ENCODE results near the gene THADA.
A peak's percentile ranks its signal among the peaks of the same experiment; 100 is the strongest.

Gene THADA

DNA sequence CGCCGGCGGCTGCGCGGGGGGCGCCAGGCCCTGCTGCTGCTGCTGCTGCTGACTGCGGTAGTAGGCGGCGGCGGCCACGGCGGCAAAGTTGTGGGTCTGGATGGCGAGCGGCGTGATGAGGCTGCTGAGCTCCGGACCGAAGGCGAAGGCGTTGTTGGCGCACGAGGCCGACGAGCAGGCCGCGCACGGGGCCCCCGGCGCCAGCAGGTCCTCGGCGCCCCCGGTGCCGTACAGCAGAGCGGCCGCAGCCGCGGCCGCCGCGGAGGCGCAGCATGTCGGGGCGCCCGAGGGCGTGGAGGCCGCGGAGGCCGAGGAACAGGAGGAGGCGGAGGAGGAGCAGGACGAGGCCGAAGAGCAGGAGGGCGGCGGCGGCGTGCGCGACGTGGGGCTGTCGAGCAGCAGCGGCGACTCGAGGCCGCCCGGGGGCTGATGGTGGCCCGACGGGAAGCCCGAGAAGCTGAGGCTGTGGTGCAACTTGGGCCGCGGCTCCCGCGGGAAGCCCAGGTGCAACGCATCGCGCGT is 371.2 kb downstream of the THADA start:
- DNase-seq (ENCODE audit: extremely low spot score) = no peak
- ChIA-PET CTCF (interaction anchor here (1.0 to 1.5 kb wide), 4 partner anchors 50 to 295 kb away, joined by 3 to 5 read pairs (median 4); no protein-coding TSS in a partner anchor), POLR2A (interaction anchor here (0.7 to 1.1 kb wide), 2 partner anchors 173 to 318 kb away, joined by 3 read pairs; no protein-coding TSS in a partner anchor)
- TF ChIP-seq LEF1 (IDR thresholded peaks at IDR 0.05; ENCODE audit: borderline replicate concordance) (no peak), ELF4 (IDR thresholded peaks at IDR 0.05) (no peak), SP1 (IDR thresholded peaks at IDR 0.05) (no peak), FOXM1 (IDR thresholded peaks at IDR 0.05; ENCODE audit: borderline replicate concordance) (no peak), HDGF (IDR thresholded peaks at IDR 0.05; ENCODE audit: borderline replicate concordance) (no peak), TARDBP (IDR thresholded peaks at IDR 0.05) (no peak), SUZ12 (IDR thresholded peaks at IDR 0.05) (no peak)
- TF ChIP-seq, protein P1, sequence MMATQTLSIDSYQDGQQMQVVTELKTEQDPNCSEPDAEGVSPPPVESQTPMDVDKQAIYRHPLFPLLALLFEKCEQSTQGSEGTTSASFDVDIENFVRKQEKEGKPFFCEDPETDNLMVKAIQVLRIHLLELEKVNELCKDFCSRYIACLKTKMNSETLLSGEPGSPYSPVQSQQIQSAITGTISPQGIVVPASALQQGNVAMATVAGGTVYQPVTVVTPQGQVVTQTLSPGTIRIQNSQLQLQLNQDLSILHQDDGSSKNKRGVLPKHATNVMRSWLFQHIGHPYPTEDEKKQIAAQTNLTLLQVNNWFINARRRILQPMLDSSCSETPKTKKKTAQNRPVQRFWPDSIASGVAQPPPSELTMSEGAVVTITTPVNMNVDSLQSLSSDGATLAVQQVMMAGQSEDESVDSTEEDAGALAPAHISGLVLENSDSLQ (IDR thresholded peaks at IDR 0.05) = no peak

DNA sequence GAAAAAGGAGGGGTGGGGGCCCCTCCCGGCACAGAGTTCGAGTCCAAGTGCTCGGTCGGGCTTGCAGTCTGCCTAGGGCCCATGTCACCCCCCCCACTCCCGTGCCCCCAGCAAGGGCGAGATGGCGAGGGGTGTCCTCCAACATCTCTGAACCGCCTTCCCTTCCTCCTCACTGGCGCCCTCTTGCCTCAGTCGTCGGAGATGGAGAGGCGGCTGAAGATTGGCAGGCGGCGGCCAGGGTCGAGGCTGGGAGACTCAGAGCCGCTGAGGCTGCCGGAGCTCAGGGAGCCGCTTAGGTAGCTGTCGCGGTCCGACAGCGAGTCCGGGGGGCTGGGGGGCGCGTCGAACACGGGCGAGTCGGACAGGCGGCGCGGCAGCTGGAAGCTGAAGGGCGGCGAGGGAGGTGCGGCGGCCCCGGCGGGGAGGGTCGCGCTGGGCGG is 371.7 kb downstream of the THADA start:
- POLR2A ChIA-PET = interaction anchor here (1.1 kb wide), 1 partner anchor 317 kb away, joined by 3 read pairs; no protein-coding TSS in a partner anchor
- no peak for DNase-seq (ENCODE audit: extremely low spot score)
- CTCF ChIA-PET = interaction anchor here (1.0 to 1.1 kb wide), 3 partner anchors 50 to 295 kb away, joined by 3 to 5 read pairs (median 3); no protein-coding TSS in a partner anchor
- TF ChIP-seq ARNT (IDR thresholded peaks at IDR 0.05) (no peak), FOXM1 (IDR thresholded peaks at IDR 0.05; ENCODE audit: borderline replicate concordance) (0 out of 2 replicates have a peak, but pooled peaks have one; percentile 4), HDGF (IDR thresholded peaks at IDR 0.05; ENCODE audit: borderline replicate concordance) (no peak), FOXK2 (IDR thresholded peaks at IDR 0.05) (no peak)
- TF ChIP-seq, protein P1 (IDR thresholded peaks at IDR 0.05) = peak; percentile 91

GRCh38 chr2:43223521-43224001 is 372.3 kb downstream of the THADA start:
- TF ChIP-seq ARNT (IDR thresholded peaks at IDR 0.05) (no peak), SP1 (IDR thresholded peaks at IDR 0.05) (no peak), FOXK2 (IDR thresholded peaks at IDR 0.05) (no peak), ELF4 (IDR thresholded peaks at IDR 0.05) (no peak), NFRKB (IDR thresholded peaks at IDR 0.05) (no peak), FOXM1 (IDR thresholded peaks at IDR 0.05; ENCODE audit: borderline replicate concordance) (no peak), CTBP1 (IDR thresholded peaks at IDR 0.05; ENCODE audit: borderline replicate concordance) (no peak), BHLHE40 (IDR thresholded peaks at IDR 0.05; ENCODE audit: borderline replicate concordance) (no peak), SUZ12 (IDR thresholded peaks at IDR 0.05) (no peak), ZNF384 (IDR thresholded peaks at IDR 0.05) (no peak), HDGF (IDR thresholded peaks at IDR 0.05; ENCODE audit: borderline replicate concordance) (no peak), TARDBP (IDR thresholded peaks at IDR 0.05) (no peak), LEF1 (IDR thresholded peaks at IDR 0.05; ENCODE audit: borderline replicate concordance) (no peak)
- TF ChIP-seq, protein P1 (IDR thresholded peaks at IDR 0.05) = no peak
- ChIA-PET CTCF (interaction anchor here (1.1 kb wide), 2 partner anchors 99 to 294 kb away, joined by 3 read pairs; no protein-coding TSS in a partner anchor), POLR2A (no interaction called here)
- no peak for DNase-seq (ENCODE audit: extremely low spot score)

DNA sequence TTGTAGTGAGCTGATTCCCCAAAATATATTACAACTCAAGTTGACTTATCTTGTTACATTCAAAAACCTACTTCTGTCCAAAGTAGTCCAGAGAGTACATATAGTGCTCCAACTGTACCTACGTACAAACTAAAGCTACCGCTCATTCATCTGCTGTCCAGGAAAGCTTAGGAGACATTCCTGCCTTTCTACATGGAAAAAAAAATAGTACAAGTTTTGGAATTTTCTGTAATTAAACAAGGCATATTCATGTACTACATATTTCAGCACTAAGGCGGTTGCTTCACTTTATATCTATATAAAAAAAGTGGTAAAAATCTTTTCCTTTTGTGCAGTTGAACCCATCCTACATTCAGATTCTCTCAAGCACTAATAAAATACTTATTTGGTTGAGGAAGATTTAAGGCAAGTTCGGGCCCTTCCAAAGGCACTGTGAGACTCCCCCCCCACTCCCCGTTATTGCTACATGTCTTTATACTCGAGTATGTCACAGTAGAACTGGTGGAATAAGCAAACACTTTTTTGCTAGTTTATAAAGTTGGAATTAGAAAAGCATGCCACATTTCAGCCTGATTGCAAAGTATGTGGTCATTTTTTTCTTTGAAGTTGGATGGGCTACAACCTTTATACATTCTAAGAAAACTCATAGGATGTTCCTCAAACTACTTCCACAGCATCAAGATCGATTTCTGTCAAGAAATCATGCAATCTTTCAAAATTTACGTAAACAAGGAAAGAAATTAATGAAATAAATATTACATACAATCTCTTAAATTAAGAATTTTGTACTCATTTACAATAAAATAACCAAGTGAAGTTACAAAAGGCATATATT is 373.1 kb downstream of the THADA start:
- TF ChIP-seq FOXA1 (IDR thresholded peaks at IDR 0.05) = no peak
- TF ChIP-seq TARDBP (IDR thresholded peaks at IDR 0.05) = no peak
- no peak for TF ChIP-seq ZNF384 (IDR thresholded peaks at IDR 0.05)
- no peak for TF ChIP-seq FOXM1 (IDR thresholded peaks at IDR 0.05; ENCODE audit: borderline replicate concordance)
- TF ChIP-seq BHLHE40 (IDR thresholded peaks at IDR 0.05; ENCODE audit: borderline replicate concordance) = no peak
- TF ChIP-seq ARNT (IDR thresholded peaks at IDR 0.05) = no peak
- TF ChIP-seq SUZ12 (IDR thresholded peaks at IDR 0.05) = no peak
- no peak for TF ChIP-seq HDGF (IDR thresholded peaks at IDR 0.05; ENCODE audit: borderline replicate concordance)
- TF ChIP-seq LEF1 (IDR thresholded peaks at IDR 0.05; ENCODE audit: borderline replicate concordance) = no peak
- TF ChIP-seq, protein P1 (IDR thresholded peaks at IDR 0.05) = no peak
- TF ChIP-seq ELF4 (IDR thresholded peaks at IDR 0.05) = no peak
- CTCF ChIA-PET = interaction anchor here (0.5 to 2.4 kb wide), 6 partner anchors 52 to 391 kb away, joined by 3 to 10 read pairs (median 3); no protein-coding TSS in a partner anchor
- no peak for DNase-seq (ENCODE audit: extremely low spot score)
- POLR2A ChIA-PET = interaction anchor here (0.8 to 1.5 kb wide), 4 partner anchors 16 to 52 kb away, joined by 3 to 8 read pairs (median 4); no protein-coding TSS in a partner anchor

DNA sequence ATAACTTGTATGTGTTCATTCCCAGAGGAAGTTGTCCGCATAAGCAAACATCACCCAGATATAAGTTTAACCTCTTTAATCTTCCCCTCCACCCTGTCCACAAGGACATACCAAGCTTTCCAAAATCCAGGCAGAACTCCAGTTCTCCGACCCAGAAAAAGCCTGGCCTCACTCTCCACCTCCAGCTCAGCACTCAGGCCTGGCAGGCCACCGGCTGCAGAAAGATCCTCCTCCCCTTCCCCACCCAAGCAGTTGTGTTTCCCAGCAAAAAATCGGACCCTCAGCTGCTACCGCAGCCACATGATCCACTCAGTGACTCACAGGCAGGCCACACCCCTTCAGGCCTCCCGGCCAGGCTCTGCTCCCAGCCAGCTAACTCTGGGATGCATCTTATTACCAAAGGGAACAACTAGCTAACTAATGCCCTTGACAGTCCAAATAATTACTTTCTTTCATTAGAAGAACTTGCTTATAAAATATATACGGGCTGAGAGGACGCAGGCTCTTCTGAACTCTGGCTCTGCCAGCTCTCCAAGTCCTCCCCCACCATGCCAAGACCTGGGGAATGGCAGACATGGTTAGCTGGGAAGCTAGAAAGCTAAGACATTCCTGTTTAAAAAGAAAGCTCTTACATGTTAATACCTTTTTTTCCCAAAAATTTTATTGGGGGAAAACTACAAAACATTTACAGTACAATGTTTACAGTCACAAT is 373.9 kb downstream of the THADA start:
- ChIA-PET CTCF (interaction anchor here (0.5 to 2.4 kb wide), 7 partner anchors 51 to 390 kb away, joined by 3 to 10 read pairs (median 3); no protein-coding TSS in a partner anchor), POLR2A (interaction anchor here (0.8 to 1.5 kb wide), 5 partner anchors 15 to 51 kb away, joined by 3 to 8 read pairs (median 4); no protein-coding TSS in a partner anchor)
- TF ChIP-seq, protein P1 (IDR thresholded peaks at IDR 0.05) = no peak
- TF ChIP-seq SP1 (IDR thresholded peaks at IDR 0.05) (no peak), L3MBTL2 (conservative IDR thresholded peaks at IDR 0.05) (no peak), FOXM1 (IDR thresholded peaks at IDR 0.05; ENCODE audit: borderline replicate concordance) (no peak), FOXK2 (IDR thresholded peaks at IDR 0.05) (no peak), ARNT (IDR thresholded peaks at IDR 0.05) (no peak), FOXA1 (IDR thresholded peaks at IDR 0.05) (no peak), ELF4 (IDR thresholded peaks at IDR 0.05) (no peak), HDGF (IDR thresholded peaks at IDR 0.05; ENCODE audit: borderline replicate concordance) (no peak), BHLHE40 (IDR thresholded peaks at IDR 0.05; ENCODE audit: borderline replicate concordance) (no peak), CTBP1 (IDR thresholded peaks at IDR 0.05; ENCODE audit: borderline replicate concordance) (no peak), ZNF384 (IDR thresholded peaks at IDR 0.05) (no peak)
- DNase-seq (ENCODE audit: extremely low spot score) = peak; percentile 70
